NCI-H446 treated with DMSO at 0.1 percent for 48 hours (cell line): ENCODE measurements around the gene MSRB3.
"Not testable (repeated sequence)": the region's sequence is repeated elsewhere in the genome, so short reads cannot be mapped to it uniquely, and the experiment has no call there.

Experiments
- DNase-seq: peaks from one replicate; lab custom pipeline; 2025; lab: John Stamatoyannopoulos, UW

Gene MSRB3

DNA sequence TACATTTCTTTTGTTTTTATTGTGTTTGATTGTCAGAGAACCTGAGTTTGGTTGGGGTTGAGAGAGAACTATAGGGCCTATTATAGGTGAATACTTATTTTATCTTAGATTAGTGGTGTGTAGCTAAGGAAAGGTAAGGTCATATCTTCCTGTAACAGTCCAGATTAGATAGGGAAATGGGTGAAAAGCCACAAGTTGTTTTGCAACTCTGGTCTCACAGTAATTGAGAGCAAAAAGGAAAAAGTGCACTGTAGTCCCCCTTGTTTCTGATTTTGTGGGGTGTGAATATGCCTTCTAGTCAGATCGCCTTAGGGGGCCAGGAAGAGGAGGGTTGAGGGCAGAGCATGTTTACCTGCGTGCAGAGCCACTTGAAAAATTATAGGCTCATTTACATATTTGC is 8.9 kb downstream of the MSRB3 start:
- no peak for DNase-seq

DNA sequence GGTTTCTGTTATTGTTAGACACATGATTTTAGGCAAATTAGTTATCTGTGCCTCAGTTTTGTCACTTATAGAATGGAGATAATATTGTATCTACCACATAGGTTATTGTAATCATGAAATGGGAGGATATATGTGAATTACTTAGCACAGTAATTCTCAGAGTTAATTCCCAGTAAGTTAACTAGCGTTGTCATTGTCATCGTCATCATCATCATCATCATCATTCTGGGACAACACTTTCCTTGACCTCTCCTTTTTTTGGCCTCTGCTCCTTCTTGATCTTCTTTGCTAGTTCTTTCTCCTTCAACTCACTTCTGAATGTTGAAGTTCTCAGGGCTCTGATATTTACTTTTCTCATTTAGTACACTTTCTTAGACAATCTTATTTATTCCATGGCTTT is 13.8 kb downstream of the MSRB3 start:
- DNase-seq = no peak

DNA sequence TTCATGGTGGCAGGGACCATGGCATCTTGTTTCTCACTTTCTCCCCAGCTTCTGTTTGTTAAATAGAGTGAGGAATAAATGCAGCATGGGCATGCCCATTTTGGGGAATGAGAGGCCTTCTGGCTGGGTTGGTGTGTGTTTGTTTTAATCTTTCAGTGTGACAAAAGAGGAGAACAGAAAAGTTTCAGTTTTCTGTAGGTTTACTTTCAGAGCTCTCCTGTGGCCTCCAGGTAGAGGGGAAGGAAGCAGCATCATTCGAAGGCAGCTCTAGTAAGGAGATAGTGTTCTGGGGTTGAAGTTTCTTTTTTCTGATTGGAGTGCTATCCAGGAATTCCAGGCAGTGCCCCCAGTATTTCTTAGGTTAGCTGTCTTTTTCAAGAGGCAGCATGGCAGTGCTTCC is 15.3 kb downstream of the MSRB3 start:
- no peak for DNase-seq

- DNase-seq = no peak
Measured at GRCh38 chr12:65294641-65295262, 16.3 kb downstream of the MSRB3 start.

DNA sequence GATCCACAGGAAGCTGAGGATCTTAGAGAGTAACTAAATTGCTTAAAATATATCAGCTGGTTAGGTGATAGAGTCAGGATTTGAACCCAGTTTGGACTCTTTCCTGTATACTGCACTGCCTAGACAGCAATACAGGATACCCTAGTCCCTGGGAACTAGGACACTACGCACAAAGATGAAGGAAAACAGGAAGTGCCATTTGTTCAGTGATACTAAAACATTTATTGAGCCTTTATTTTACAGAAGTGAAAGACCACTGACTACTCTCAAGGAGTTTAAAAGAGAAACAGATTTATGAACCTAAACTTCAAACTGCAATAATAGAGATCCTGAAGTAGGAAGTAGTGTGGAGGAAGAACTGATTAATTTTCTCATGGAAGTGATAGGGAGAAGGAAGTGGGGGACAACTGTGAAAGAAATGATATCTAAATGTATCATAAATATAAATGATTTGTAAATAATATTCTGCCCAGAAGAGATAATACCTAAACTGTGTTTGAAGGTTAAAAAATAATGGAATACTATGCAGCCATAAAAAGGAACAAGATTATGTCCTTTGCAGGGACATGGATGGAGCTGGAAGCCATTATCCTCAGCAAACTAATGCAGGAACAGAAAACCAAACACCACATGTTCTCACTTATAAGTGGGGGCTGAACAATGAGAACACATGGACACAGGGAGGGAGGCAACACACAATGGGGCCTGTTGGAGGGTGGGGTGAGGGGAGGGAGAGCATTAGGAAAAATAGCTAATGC is 18.2 kb downstream of the MSRB3 start:
- no peak for DNase-seq

- no peak for DNase-seq
Measured at GRCh38 chr12:65300097-65300496, 21.6 kb downstream of the MSRB3 start.

DNA sequence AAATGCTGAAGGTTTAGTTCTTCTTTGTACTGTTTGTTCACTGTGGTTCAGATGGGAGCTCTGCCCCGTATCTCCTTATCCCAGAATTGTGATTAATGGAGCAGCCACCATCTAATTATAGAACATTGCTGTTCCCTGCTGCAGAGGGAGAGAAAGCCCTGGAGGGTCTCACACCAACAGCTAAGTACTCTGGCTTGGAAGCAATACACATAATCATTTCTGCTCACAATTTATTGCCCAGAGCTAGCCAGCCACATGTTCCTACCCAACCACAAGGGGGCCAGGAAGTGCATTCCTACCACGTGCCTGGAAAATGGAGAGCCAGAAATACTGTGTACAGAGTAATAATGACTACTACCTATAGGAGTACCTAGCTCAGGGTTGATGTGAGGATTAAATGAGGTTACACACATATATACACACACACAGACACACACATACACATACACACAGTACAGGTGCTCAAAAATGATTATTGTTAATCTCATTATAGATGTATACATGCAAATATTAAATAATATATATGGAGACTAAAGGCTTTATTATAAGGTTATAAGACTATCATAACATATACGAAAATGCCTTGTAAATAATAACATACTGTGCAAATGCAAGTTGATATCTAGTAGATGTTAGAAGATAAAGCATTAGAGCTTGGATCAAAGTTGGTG is 22.3 kb downstream of the MSRB3 start:
- DNase-seq = no peak

DNA sequence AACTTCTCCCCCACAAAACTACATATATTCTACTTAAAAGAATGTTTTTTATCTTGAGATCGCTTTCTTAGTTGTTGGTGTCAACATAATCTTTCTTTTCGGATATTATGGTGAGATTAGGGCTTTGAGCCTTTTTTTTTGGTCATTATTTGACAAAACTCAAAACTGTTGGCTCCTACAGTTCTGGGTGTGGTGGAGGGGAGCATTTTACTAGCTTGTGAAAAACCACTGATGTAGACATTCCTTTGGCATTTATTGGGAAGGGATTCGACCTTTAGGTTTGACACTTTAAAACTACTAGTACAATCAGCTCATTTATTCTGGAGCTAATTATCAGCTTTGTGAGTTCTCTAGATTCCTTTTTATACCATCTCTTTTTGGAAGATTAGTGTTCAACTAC is 24.4 kb downstream of the MSRB3 start:
- no peak for DNase-seq

DNA sequence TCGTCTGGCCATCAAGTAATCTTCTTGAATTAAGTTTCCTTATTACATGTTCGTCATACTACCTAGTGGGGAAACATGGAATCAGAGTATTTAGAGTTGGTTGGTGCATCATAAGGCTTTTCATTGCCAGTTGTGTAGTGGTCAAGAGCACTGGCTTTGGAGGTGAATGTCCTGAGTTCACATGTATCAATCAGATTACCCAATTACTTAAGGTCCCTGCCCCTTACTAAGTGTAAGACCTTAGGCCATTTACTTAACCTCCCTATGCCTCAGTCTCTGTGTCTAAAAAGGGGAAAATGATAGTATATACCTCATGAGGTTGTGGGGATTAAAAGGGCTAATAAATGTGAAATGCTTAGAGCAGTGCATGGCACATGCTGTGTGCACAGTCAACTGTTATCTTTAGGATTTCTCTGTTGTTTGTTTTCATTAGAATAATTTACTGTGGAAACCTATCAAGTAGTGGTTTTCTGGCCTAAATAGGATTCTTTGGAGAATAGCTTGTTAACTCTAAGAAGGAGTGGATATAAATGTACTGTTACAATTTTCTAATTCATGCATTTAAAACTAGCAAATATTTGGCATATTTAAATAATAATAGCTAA is 27.0 kb downstream of the MSRB3 start:
- DNase-seq = no peak

GRCh38 chr12:65306366-65307168 is 28.1 kb downstream of the MSRB3 start:
- no peak for DNase-seq

- DNase-seq = no peak
Measured at GRCh38 chr12:65307169-65307501, 28.7 kb downstream of the MSRB3 start.

- DNase-seq = no peak
Measured at GRCh38 chr12:65308006-65308405, 29.5 kb downstream of the MSRB3 start.

DNA sequence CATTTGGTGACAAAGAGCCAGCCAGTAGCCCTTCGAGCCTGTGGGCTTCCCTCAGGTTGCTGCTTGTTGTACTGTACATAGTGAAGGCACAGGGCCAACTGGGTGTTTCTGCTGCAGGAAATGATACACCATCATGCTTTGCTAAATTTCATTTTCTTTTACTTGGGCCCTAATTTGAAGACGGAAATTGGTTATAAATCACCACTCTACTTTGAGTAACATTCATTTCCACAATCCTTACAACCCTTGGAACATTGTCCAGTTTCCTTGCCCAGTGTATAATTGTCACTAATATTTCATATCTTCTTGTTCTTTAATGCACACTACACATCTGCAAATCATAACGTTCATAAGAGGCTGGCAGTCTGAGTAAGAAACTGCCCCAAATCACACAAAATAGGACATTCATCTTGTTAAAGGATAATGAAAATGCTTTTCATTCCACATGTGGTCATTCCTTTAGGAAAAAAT is 30.2 kb downstream of the MSRB3 start:
- DNase-seq = no peak

DNA sequence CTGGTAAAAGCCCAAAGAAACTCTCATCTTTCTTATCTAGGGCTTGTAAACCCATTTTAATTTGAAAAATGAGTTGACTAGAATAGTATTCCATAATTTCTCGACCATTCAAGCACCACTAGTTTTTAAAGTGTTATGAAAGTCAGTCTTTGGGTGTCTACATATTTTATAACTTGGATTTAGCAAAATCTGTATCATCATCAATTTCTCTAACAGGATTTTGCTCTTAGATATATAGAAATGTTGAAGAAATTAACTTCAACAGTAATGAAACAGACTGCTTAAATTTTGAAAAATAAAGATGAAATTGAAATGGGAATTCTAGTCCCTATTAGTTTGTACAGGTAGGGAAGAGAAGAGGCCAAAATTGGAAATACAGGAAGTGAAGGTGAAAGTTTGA is 32.8 kb downstream of the MSRB3 start:
- no peak for DNase-seq

DNA sequence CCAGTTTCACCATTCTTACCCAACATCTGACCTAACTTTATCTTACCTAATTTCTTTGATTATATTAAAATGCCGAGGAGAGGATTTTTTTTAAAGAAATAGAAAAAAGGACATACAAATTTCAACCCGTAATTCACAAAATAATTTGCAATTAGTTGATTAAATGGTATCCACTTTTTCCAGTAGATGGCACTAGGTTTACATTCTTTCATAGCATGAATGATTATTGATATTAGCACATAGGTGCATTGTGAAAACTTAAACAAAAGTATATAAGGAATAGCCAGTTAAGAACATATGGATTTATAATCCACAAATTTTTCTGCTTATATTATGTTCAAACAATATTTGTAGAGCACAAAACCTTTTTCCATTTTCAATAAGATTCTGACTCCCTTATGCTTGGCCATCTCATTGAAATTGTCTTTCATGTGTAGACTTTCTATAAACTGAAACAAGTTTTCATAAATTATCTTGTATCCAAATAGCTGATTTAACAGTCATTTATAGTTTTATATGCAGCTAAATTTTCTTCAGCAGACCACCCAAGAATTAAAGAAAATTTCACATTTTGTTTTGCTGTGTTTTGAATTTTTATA is 35.3 kb downstream of the MSRB3 start:
- no peak for DNase-seq

- DNase-seq = not testable (repeated sequence)
Measured at GRCh38 chr12:65315238-65315637, 36.8 kb downstream of the MSRB3 start.

DNA sequence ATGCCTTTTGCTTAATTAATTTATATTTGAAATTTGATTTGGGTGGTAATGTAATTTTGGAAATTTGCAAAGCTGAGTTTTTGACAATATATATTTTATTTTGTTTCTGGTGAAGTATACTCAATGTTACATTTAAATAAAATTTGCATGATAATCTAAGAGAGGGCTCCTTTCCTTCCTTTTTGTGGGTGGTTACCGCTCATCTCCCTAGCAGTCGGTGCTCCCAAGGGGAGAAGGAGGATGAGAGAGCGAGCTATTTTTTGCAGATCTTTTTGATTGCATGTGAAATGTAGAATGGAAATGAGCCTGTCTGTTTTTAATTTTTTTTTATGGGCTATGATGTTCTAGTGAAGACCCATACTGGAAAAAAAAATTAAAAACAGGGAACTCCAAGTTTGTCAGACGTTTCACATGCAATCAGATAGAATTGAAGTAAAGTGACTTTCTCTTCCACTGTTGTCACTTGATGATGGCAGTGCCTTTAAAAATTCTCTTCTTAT is 39.8 kb downstream of the MSRB3 start:
- no peak for DNase-seq

DNA sequence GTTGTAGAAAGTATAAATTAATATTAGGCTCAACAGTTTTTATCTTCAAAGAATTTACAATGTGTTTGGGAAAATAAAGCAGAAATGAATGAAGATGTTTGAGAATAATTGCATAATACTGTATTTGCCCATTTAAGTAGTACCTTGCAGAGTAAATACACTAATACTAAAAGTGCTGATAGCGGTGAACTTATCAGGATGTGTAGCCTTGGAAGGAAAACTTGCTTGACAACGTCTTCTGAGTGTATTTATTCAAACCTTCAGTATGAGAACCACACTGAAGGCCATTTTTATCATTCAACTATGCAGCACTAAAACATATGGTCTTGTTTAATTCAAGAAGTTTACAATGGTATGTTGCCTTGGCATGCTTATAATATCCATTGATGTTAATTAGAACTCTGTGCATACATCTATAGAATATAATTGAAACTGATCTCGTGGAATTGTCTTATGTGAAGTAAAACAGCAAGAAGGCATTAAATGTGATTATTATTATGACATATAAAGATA is 41.3 kb downstream of the MSRB3 start:
- DNase-seq = no peak

DNA sequence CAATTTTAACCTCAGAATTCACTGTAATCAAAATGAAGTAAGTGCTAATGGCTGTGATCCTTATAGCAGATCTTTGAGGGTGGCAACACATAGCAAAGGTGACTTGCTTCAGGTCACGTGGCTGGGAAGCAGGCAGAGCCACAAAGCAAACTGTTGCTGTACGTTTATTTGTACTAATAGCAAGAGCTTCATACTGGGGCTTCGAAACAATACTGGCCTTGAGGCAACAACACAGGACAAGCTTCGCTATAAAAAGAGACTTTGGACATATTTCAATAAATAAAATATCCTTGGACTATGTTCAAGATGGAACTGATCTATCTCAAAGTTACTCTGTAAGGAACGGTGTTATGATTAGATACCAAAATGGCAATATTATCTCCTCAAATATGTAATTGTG is 44.6 kb downstream of the MSRB3 start:
- DNase-seq = no peak

- DNase-seq = no peak
Measured at GRCh38 chr12:65324056-65324455, 45.6 kb downstream of the MSRB3 start.

- no peak for DNase-seq
Measured at GRCh38 chr12:65324551-65324950, 46.1 kb downstream of the MSRB3 start.
